ENCODE measurements around the gene WDR77. TPM values are rescaled to one million over a fixed set of nuclear protein-coding genes. Genes with fewer than 3 reads are reported as not detected.

WDR77 gene
- total and polyA plus RNA-seq, 2 donors (not counting 1 experiment from before 2014, with no cell fraction given): 40.5 to 85.5 TPM

DNA sequence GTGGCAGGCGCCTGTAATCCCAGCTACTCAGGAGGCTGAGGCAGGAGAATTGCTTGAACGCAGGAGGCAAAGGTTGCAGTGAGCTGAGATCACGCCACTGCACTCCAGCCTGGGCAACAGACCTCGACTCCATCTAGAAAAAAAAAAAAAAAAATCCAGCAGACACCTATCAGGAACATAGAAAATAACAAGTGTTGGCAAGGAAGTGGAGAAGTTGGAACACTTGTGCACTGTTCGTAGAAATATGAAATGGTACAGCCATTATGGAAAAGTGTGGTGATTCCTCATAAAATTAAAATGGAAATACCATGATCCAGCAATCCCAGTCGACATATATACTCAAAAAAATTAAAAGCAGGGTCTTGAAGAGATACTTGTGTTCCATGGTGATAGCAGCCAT, 12.7 kb upstream of the WDR77 start:
- ChIA-PET POLR2A (interaction anchor here (0.6 to 0.7 kb wide), 2 partner anchors 67 to 289 kb away, joined by 5 to 7 read pairs; no protein-coding TSS in a partner anchor), CTCF (no interaction called here)
- Histone ChIP-seq H3K9ac (ENCODE audit: low read length) (no peak overlapping the region), H4K20me1 (ENCODE audit: control insufficient read depth, insufficient read depth, low read length, poor library complexity, severe bottlenecking) (peaks cover 5% of the 10 kb centered on the region), H3K4me1 (ENCODE audit: control insufficient read depth in 2 of 2, insufficient read depth in 2 of 2, low read length in 2 of 2) (no peaks in the 10 kb centered on the region), H3K4me2 (replicated peaks; ENCODE audit: low read depth, low read length, poor library complexity, severe bottlenecking) (no peak overlapping the region), H3K27me3 (replicated peaks in 1 of 4; ENCODE audit: control extremely low read depth in 1 of 4, control insufficient read depth in 3 of 4, insufficient read depth in 4 of 4, low read length in 3 of 4) (no peaks in the 10 kb centered on the region), H3K27ac (ENCODE audit: low read length in 2 of 2) (no peak overlapping the region), H3K79me2 (ENCODE audit: control insufficient read depth, insufficient read depth, low read length) (peaks cover 8% of the 10 kb centered on the region), H3K4me3 (ENCODE audit: control extremely low read depth in 1 of 5, extremely low read depth in 1 of 5, insufficient read depth in 1 of 5, low read depth in 2 of 5, low read length in 4 of 5) (no peak overlapping the region), H2AFZ (ENCODE audit: insufficient read depth, low read depth, low read length, poor library complexity, severe bottlenecking) (no peak overlapping the region), H3K9me3 (ENCODE audit: control extremely low read depth in 1 of 3, control insufficient read depth in 2 of 3, insufficient read depth in 1 of 3, low read length in 2 of 3) (no peaks in the 10 kb centered on the region), H3K36me3 (replicated peaks in 1 of 2; ENCODE audit: control extremely low read depth in 1 of 2, control insufficient read depth in 1 of 2, extremely low read depth in 1 of 2, insufficient read depth in 2 of 2, low read length in 1 of 2) (peaks cover 21 to 54% of the 10 kb centered on the region in 2 experiments)
- WGBS (ENCODE audit: insufficient coverage): 100% methylated on average over 2 of the region's 6 CpGs
- intact Hi-C loops (cut with micrococcal nuclease): no loop called here
- Mint-ChIP-seq H3K4me3 (no peak overlapping the region), H3K9me3 (ENCODE audit: insufficient read depth) (no peaks in the 10 kb centered on the region), H3K27me3 (no peaks in the 10 kb centered on the region), H3K27ac (peak overlapping the region; percentile 26), H3K4me1 (no peaks in the 10 kb centered on the region)
- TF ChIP-seq EZH2 (IDR thresholded peaks at IDR 0.05; ENCODE audit: borderline replicate concordance, insufficient read depth, low read depth, low read length, poor library complexity, severe bottlenecking): no peak
- TF ChIP-seq, protein P1, sequence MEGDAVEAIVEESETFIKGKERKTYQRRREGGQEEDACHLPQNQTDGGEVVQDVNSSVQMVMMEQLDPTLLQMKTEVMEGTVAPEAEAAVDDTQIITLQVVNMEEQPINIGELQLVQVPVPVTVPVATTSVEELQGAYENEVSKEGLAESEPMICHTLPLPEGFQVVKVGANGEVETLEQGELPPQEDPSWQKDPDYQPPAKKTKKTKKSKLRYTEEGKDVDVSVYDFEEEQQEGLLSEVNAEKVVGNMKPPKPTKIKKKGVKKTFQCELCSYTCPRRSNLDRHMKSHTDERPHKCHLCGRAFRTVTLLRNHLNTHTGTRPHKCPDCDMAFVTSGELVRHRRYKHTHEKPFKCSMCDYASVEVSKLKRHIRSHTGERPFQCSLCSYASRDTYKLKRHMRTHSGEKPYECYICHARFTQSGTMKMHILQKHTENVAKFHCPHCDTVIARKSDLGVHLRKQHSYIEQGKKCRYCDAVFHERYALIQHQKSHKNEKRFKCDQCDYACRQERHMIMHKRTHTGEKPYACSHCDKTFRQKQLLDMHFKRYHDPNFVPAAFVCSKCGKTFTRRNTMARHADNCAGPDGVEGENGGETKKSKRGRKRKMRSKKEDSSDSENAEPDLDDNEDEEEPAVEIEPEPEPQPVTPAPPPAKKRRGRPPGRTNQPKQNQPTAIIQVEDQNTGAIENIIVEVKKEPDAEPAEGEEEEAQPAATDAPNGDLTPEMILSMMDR (IDR thresholded peaks at IDR 0.05): no peak
- DNase-seq (no peak), ATAC-seq (ENCODE audit: low read depth) (no peak)

- ATAC-seq (ENCODE audit: low read depth) (no peak), DNase-seq (no peak)
- peak overlapping the region; percentile 15 for H3K4me2 ChIP-seq (replicated peaks; ENCODE audit: low read depth, low read length, poor library complexity, severe bottlenecking)
- peak overlapping the region; percentile 16 for H3K27ac Mint-ChIP-seq
- TF ChIP-seq, protein P1 (IDR thresholded peaks at IDR 0.05): no peak
- TF ChIP-seq EZH2 (IDR thresholded peaks at IDR 0.05; ENCODE audit: borderline replicate concordance, insufficient read depth, low read depth, low read length, poor library complexity, severe bottlenecking): no peak
- CTCF ChIA-PET: no interaction called here
- H3K4me1 ChIP-seq (ENCODE audit: control insufficient read depth in 2 of 2, insufficient read depth in 2 of 2, low read length in 2 of 2): peaks cover 28 to 32% of the 10 kb centered on the region in 2 donors
- no peak overlapping the region for H3K9ac ChIP-seq (ENCODE audit: low read length)
- intact Hi-C loops (cut with micrococcal nuclease): no loop called here
- H3K4me3 ChIP-seq (ENCODE audit: control extremely low read depth in 1 of 5, extremely low read depth in 1 of 5, insufficient read depth in 1 of 5, low read depth in 2 of 5, low read length in 4 of 5): no peak overlapping the region
- no peaks in the 10 kb centered on the region for H3K27me3 ChIP-seq (replicated peaks in 1 of 4; ENCODE audit: control extremely low read depth in 1 of 4, control insufficient read depth in 3 of 4, insufficient read depth in 4 of 4, low read length in 3 of 4)
- H3K36me3 ChIP-seq (replicated peaks in 1 of 2; ENCODE audit: control extremely low read depth in 1 of 2, control insufficient read depth in 1 of 2, extremely low read depth in 1 of 2, insufficient read depth in 2 of 2, low read length in 1 of 2): peaks cover 19 to 75% of the 10 kb centered on the region in 2 experiments
- WGBS (ENCODE audit: insufficient coverage): no CpG with 5 or more reads among the region's 3 CpGs
- no peaks in the 10 kb centered on the region for H3K9me3 Mint-ChIP-seq (ENCODE audit: insufficient read depth)
- no peak overlapping the region for H2AFZ ChIP-seq (ENCODE audit: insufficient read depth, low read depth, low read length, poor library complexity, severe bottlenecking)
- peak overlapping the region in 1 of 2 donors; percentile 42 for H3K27ac ChIP-seq (ENCODE audit: low read length in 2 of 2)
- H3K4me1 Mint-ChIP-seq: peaks cover 49% of the 10 kb centered on the region
- H3K4me3 Mint-ChIP-seq: peak overlapping the region; percentile 7
- H4K20me1 ChIP-seq (ENCODE audit: control insufficient read depth, insufficient read depth, low read length, poor library complexity, severe bottlenecking): peaks cover 29% of the 10 kb centered on the region
- POLR2A ChIA-PET: no interaction called here
- no peaks in the 10 kb centered on the region for H3K27me3 Mint-ChIP-seq
- H3K79me2 ChIP-seq (ENCODE audit: control insufficient read depth, insufficient read depth, low read length): peaks cover 55% of the 10 kb centered on the region
- no peaks in the 10 kb centered on the region for H3K9me3 ChIP-seq (ENCODE audit: control extremely low read depth in 1 of 3, control insufficient read depth in 2 of 3, insufficient read depth in 1 of 3, low read length in 2 of 3)
Observed at GRCh38 chr1:111455642-111456031, 6.6 kb upstream of the WDR77 start.
